ENCODE results near the gene GPALPP1.

Gene GPALPP1

GRCh38 chr13:45004096-45004495 is 14.8 kb downstream of the GPALPP1 start:
- TF ChIP-seq, protein P1, sequence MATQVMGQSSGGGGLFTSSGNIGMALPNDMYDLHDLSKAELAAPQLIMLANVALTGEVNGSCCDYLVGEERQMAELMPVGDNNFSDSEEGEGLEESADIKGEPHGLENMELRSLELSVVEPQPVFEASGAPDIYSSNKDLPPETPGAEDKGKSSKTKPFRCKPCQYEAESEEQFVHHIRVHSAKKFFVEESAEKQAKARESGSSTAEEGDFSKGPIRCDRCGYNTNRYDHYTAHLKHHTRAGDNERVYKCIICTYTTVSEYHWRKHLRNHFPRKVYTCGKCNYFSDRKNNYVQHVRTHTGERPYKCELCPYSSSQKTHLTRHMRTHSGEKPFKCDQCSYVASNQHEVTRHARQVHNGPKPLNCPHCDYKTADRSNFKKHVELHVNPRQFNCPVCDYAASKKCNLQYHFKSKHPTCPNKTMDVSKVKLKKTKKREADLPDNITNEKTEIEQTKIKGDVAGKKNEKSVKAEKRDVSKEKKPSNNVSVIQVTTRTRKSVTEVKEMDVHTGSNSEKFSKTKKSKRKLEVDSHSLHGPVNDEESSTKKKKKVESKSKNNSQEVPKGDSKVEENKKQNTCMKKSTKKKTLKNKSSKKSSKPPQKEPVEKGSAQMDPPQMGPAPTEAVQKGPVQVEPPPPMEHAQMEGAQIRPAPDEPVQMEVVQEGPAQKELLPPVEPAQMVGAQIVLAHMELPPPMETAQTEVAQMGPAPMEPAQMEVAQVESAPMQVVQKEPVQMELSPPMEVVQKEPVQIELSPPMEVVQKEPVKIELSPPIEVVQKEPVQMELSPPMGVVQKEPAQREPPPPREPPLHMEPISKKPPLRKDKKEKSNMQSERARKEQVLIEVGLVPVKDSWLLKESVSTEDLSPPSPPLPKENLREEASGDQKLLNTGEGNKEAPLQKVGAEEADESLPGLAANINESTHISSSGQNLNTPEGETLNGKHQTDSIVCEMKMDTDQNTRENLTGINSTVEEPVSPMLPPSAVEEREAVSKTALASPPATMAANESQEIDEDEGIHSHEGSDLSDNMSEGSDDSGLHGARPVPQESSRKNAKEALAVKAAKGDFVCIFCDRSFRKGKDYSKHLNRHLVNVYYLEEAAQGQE (IDR thresholded peaks at IDR 0.05; ENCODE audit: insufficient read depth in 1 of 2, low read depth in 2 of 2, low read length in 2 of 2) = no peak
- TF ChIP-seq SIN3A (IDR thresholded peaks at IDR 0.05; ENCODE audit: borderline replicate concordance, insufficient read depth, low read length) = no peak
- TF ChIP-seq POLR2AphosphoS5 (IDR thresholded peaks at IDR 0.05; ENCODE audit: low read depth, low read length) = no peak
- TF ChIP-seq FOXP2 (optimal IDR thresholded peaks at IDR 0.05; ENCODE audit: borderline replicate concordance, extremely low read depth, extremely low read length, insufficient read depth) = no peak
- TF ChIP-seq TAF1 (IDR thresholded peaks at IDR 0.05; ENCODE audit: borderline replicate concordance, insufficient read depth, low read length) = no peak

- TF ChIP-seq TAF1 (IDR thresholded peaks at IDR 0.05; ENCODE audit: borderline replicate concordance, insufficient read depth, low read length) (no peak), FOXP2 (optimal IDR thresholded peaks at IDR 0.05; ENCODE audit: borderline replicate concordance, extremely low read depth, extremely low read length, insufficient read depth) (no peak), POLR2AphosphoS5 (IDR thresholded peaks at IDR 0.05; ENCODE audit: low read depth, low read length) (no peak), SIN3A (IDR thresholded peaks at IDR 0.05; ENCODE audit: borderline replicate concordance, insufficient read depth, low read length) (no peak)
- TF ChIP-seq, protein P1 (IDR thresholded peaks at IDR 0.05; ENCODE audit: insufficient read depth in 1 of 2, low read depth in 2 of 2, low read length in 2 of 2) = no peak
Observed at GRCh38 chr13:45007225-45007624, 17.9 kb downstream of the GPALPP1 start.

- TF ChIP-seq FOXP2 (optimal IDR thresholded peaks at IDR 0.05; ENCODE audit: borderline replicate concordance, extremely low read depth, extremely low read length, insufficient read depth) = no peak
- no peak for TF ChIP-seq POLR2AphosphoS5 (IDR thresholded peaks at IDR 0.05; ENCODE audit: low read depth, low read length)
- TF ChIP-seq TAF1 (IDR thresholded peaks at IDR 0.05; ENCODE audit: borderline replicate concordance, insufficient read depth, low read length) = no peak
- no peak for TF ChIP-seq SIN3A (IDR thresholded peaks at IDR 0.05; ENCODE audit: borderline replicate concordance, insufficient read depth, low read length)
- TF ChIP-seq, protein P1 (IDR thresholded peaks at IDR 0.05; ENCODE audit: insufficient read depth in 1 of 2, low read depth in 2 of 2, low read length in 2 of 2) = no peak
Observed at GRCh38 chr13:45007823-45008222, 18.5 kb downstream of the GPALPP1 start.

DNA sequence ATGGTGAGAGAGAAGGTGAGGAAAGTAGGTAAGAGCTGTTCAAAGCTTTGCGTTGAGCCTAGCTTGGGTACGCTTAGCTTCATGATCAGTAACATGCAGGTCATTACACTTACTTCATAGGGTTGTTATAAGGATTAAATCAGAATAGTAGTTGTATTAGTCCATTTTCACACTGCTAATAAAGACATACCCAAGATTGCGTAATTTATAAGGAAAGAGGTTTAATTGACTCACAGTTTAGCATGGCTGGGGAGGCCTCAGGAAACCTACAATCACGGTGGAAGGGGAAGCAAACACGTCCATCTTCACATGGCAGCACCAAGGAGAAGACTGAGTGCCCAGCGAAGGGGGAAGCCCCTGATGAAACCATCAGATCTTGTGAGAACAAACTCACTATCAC is 21.9 kb downstream of the GPALPP1 start:
- TF ChIP-seq POLR2AphosphoS5 (IDR thresholded peaks at IDR 0.05; ENCODE audit: low read depth, low read length) (no peak), FOXP2 (optimal IDR thresholded peaks at IDR 0.05; ENCODE audit: borderline replicate concordance, extremely low read depth, extremely low read length, insufficient read depth) (no peak), SIN3A (IDR thresholded peaks at IDR 0.05; ENCODE audit: borderline replicate concordance, insufficient read depth, low read length) (no peak), TAF1 (IDR thresholded peaks at IDR 0.05; ENCODE audit: borderline replicate concordance, insufficient read depth, low read length) (no peak)
- TF ChIP-seq, protein P1 (IDR thresholded peaks at IDR 0.05; ENCODE audit: insufficient read depth in 1 of 2, low read depth in 2 of 2, low read length in 2 of 2) = no peak

- TF ChIP-seq, protein P1 (IDR thresholded peaks at IDR 0.05; ENCODE audit: insufficient read depth in 1 of 2, low read depth in 2 of 2, low read length in 2 of 2) = no peak
- no peak for TF ChIP-seq SIN3A (IDR thresholded peaks at IDR 0.05; ENCODE audit: borderline replicate concordance, insufficient read depth, low read length)
- TF ChIP-seq POLR2AphosphoS5 (IDR thresholded peaks at IDR 0.05; ENCODE audit: low read depth, low read length) = no peak
- no peak for TF ChIP-seq TAF1 (IDR thresholded peaks at IDR 0.05; ENCODE audit: borderline replicate concordance, insufficient read depth, low read length)
- no peak for TF ChIP-seq FOXP2 (optimal IDR thresholded peaks at IDR 0.05; ENCODE audit: borderline replicate concordance, extremely low read depth, extremely low read length, insufficient read depth)
Observed at GRCh38 chr13:45015300-45015699, 26.0 kb downstream of the GPALPP1 start.
